DOHH2 (cell line): ENCODE results near the gene CLDN14.

Experiments
- H3F3A ChIP-seq: fragments of 200-600 bp; sonication (generic), shearing (Covaris generic); 2 replicates; pipeline ENCODE4 v1.6.0; 2016; ENCODE audit warnings: antibody characterized with exemption, mild to moderate bottlenecking; ENCODE audit not compliant: control insufficient read depth, insufficient read depth
- H3K27ac ChIP-seq: fragments of 200-600 bp; sonication (generic); 2 replicates; pipeline ENCODE4 v1.5.1; 2014; ENCODE audit warnings: low read depth, mild to moderate bottlenecking, low read length, moderate library complexity
- H3K27me3 ChIP-seq: fragments of 200-600 bp; sonication (generic); 2 replicates; pipeline ENCODE4 v1.6.1; 2014; ENCODE audit warnings: mild to moderate bottlenecking, low read length, mixed read lengths; ENCODE audit not compliant: control insufficient read depth
- H3K36me3 ChIP-seq: fragments of 200-600 bp; sonication (generic); 2 replicates; pipeline ENCODE4 v1.6.1; 2014; ENCODE audit warnings: mild to moderate bottlenecking, low read length, moderate library complexity, mixed read lengths; ENCODE audit not compliant: control insufficient read depth
- H3K4me1 ChIP-seq: fragments of 200-600 bp; sonication (generic); 2 replicates; pipeline ENCODE4 v1.6.1; 2014; ENCODE audit warnings: mild to moderate bottlenecking, low read length, mixed read lengths; ENCODE audit not compliant: control insufficient read depth
- H3K4me2 ChIP-seq: fragments of 200-600 bp; sonication (generic); 2 replicates; pipeline ENCODE4 v1.6.0; 2014; ENCODE audit warnings: mild to moderate bottlenecking, low read length, moderate library complexity
- H3K4me3 ChIP-seq: fragments of 200-600 bp; sonication (generic); 2 replicates; pipeline ENCODE4 v1.5.1; 2014; ENCODE audit warnings: mild to moderate bottlenecking, low read length, mixed read lengths
- H3K79me2 ChIP-seq: fragments of 200-600 bp; sonication (generic); 2 replicates; pipeline ENCODE4 v1.6.1; 2014; ENCODE audit warnings: mild to moderate bottlenecking, low read length, mixed read lengths; ENCODE audit not compliant: control insufficient read depth
- H3K9me2 ChIP-seq: fragments of 200-600 bp; sonication (generic); replicated peaks from 2 replicates; pipeline ENCODE4 v1.6.1; 2014; ENCODE audit warnings: mild to moderate bottlenecking, low read length, mixed read lengths; ENCODE audit not compliant: control insufficient read depth
- H3K9me3 ChIP-seq: fragments of 200-600 bp; sonication (generic); 2 replicates; pipeline ENCODE4 v1.6.1; 2014; ENCODE audit warnings: antibody characterized with exemption, low read length, mixed read lengths; ENCODE audit not compliant: control insufficient read depth, insufficient read depth
- H4K20me1 ChIP-seq: fragments of 200-600 bp; sonication (generic); 2 replicates; pipeline ENCODE4 v1.6.0; 2014; ENCODE audit warnings: low read depth, mild to moderate bottlenecking, antibody characterized with exemption, low read length, moderate library complexity; ENCODE audit not compliant: control insufficient read depth, insufficient read depth
- EZH2phosphoT487 ChIP-seq: fragments of 200-600 bp; sonication (generic); IDR thresholded peaks from 2 replicates; pipeline ENCODE4 v1.6.1; 2017; ENCODE audit warnings: borderline replicate concordance, mild to moderate bottlenecking, antibody characterized with exemption, low read length, moderate library complexity, mixed read lengths
- TF ChIP-seq, protein P1 (sequence below): fragments of 200-600 bp; sonication (generic); IDR thresholded peaks from one replicate; pipeline ENCODE4 v1.5.1; 2014; ENCODE audit warnings: antibody characterized with exemption, mild to moderate bottlenecking, low read depth, low read length; ENCODE audit not compliant: poor library complexity, severe bottlenecking

Gene CLDN14

GRCh38 chr21:36461918-36462486, 17.9 kb downstream of the CLDN14 start:
- Histone ChIP-seq H3K79me2 (no peaks in the 10 kb centered on the region), H3K27ac (no peak overlapping the region), H3K36me3 (no peaks in the 10 kb centered on the region)

GRCh38 chr21:36461277-36461917, 18.5 kb downstream of the CLDN14 start:
- Histone ChIP-seq H3K9me3 (no peaks in the 10 kb centered on the region), H3K79me2 (no peaks in the 10 kb centered on the region), H3K9me2 (no peaks in the 10 kb centered on the region), H3K27me3 (no peaks in the 10 kb centered on the region), H3K4me3 (no peak overlapping the region), H3K4me2 (no peak overlapping the region), H3K36me3 (no peaks in the 10 kb centered on the region), H3K4me1 (no peaks in the 10 kb centered on the region), H3K27ac (no peak overlapping the region), H3F3A (no peaks in the 10 kb centered on the region), H4K20me1 (no peaks in the 10 kb centered on the region)
- TF ChIP-seq, protein P1, sequence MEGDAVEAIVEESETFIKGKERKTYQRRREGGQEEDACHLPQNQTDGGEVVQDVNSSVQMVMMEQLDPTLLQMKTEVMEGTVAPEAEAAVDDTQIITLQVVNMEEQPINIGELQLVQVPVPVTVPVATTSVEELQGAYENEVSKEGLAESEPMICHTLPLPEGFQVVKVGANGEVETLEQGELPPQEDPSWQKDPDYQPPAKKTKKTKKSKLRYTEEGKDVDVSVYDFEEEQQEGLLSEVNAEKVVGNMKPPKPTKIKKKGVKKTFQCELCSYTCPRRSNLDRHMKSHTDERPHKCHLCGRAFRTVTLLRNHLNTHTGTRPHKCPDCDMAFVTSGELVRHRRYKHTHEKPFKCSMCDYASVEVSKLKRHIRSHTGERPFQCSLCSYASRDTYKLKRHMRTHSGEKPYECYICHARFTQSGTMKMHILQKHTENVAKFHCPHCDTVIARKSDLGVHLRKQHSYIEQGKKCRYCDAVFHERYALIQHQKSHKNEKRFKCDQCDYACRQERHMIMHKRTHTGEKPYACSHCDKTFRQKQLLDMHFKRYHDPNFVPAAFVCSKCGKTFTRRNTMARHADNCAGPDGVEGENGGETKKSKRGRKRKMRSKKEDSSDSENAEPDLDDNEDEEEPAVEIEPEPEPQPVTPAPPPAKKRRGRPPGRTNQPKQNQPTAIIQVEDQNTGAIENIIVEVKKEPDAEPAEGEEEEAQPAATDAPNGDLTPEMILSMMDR: no peak
- no peak for TF ChIP-seq EZH2phosphoT487

More at GRCh38 chr21:36461918-36462486, 17.9 kb downstream of the CLDN14 start:
- Histone ChIP-seq H4K20me1 (no peaks in the 10 kb centered on the region), H3K9me2 (no peaks in the 10 kb centered on the region), H3K4me3 (no peak overlapping the region), H3K4me2 (no peak overlapping the region), H3K27me3 (no peaks in the 10 kb centered on the region), H3F3A (no peaks in the 10 kb centered on the region), H3K9me3 (no peaks in the 10 kb centered on the region), H3K4me1 (no peaks in the 10 kb centered on the region)
- TF ChIP-seq EZH2phosphoT487: no peak
- TF ChIP-seq, protein P1: no peak

- no peak overlapping the region for H3K27ac ChIP-seq
- H3K4me2 ChIP-seq: no peak overlapping the region
- H3K79me2 ChIP-seq: no peaks in the 10 kb centered on the region
- no peaks in the 10 kb centered on the region for H3K4me1 ChIP-seq
- no peaks in the 10 kb centered on the region for H3K36me3 ChIP-seq
- H3K9me3 ChIP-seq: no peaks in the 10 kb centered on the region
- no peaks in the 10 kb centered on the region for H3K27me3 ChIP-seq
- no peaks in the 10 kb centered on the region for H3K9me2 ChIP-seq
- H3K4me3 ChIP-seq: no peak overlapping the region
- H4K20me1 ChIP-seq: no peaks in the 10 kb centered on the region
- no peaks in the 10 kb centered on the region for H3F3A ChIP-seq
- TF ChIP-seq, protein P1: no peak
- no peak for TF ChIP-seq EZH2phosphoT487
Measured at GRCh38 chr21:36460866-36461265, 19.1 kb downstream of the CLDN14 start.
